Naive thymus-derived CD8-positive, alpha-beta T cell (primary cell): Measurements from ENCODE around the gene HEXIM1. TPM values are rescaled to one million over a fixed set of nuclear protein-coding genes. Genes with fewer than 3 reads are reported as not detected.

Source experiments
- ATAC-seq, 2 donors: fragments of 150-1000 bp; cut with Tn5 transposase in 1 of 2; sonication (Bioruptor Pico), chemical (Tn5 transposase) in 1 of 2; 1 replicate in 1 of 2; 2 replicates in 1 of 2; pipeline ENCODE4 v1.10.0; 2021; ENCODE audit warnings: mild to moderate bottlenecking in 2 of 2, moderate library complexity in 2 of 2
- POLR2A ChIA-PET: fragments of 350-600 bp; sonication (Branson Sonifier 250); formaldehyde crosslinking; loops from one replicate; lab custom pipeline; 2021; ENCODE audit warnings: antibody characterized with exemption; lab: Charles Lee
- DNase-seq, 10 donors: peaks; one replicate each; pipeline versions ENCODE4 v3.0.0 to v3.0.0-alpha.2; 2020 to 2022
- H3K27ac Mint-ChIP-seq, 10 donors: one replicate each; pipeline ENCODE4 v1.8.0; 2020 to 2022; ENCODE audit warnings: mild to moderate bottlenecking in 10 of 10, mixed read lengths in 10 of 10, moderate library complexity in 4 of 10, inconsistent platforms in 1 of 10
- H3K27me3 Mint-ChIP-seq, 5 donors: one replicate each; pipeline ENCODE4 v1.8.0; 2021 to 2022; ENCODE audit warnings: mixed read lengths in 5 of 5
- H3K36me3 Mint-ChIP-seq, 3 donors: one replicate each; pipeline ENCODE4 v1.8.0; 2020 to 2022; ENCODE audit warnings: mixed read lengths in 3 of 3, mild to moderate bottlenecking in 2 of 3, inconsistent platforms in 1 of 3
- H3K4me1 Mint-ChIP-seq, 4 donors: one replicate each; pipeline ENCODE4 v1.8.0; 2021 to 2022; ENCODE audit warnings: mixed read lengths in 4 of 4
- H3K4me3 Mint-ChIP-seq, 10 donors: one replicate each; pipeline ENCODE4 v1.8.0; 2020 to 2022; ENCODE audit warnings: mild to moderate bottlenecking in 10 of 10, mixed read lengths in 10 of 10, moderate library complexity in 6 of 10, inconsistent platforms in 1 of 10
- H3K9me3 Mint-ChIP-seq, 9 donors: one replicate each; pipeline ENCODE4 v1.8.0; 2020 to 2022; ENCODE audit warnings: mixed read lengths in 9 of 9, mild to moderate bottlenecking in 3 of 9, inconsistent platforms in 1 of 9, moderate library complexity in 1 of 9
- polyA plus RNA-seq, 3 donors: library from polyadenylated mRNA; unstranded; fragments of 300-500 nt; fragmentation: Illumina TruSeq; gene quantifications; one replicate each; pipeline ENCODE4 v1.2.3, GENCODE V29; 2021
- total RNA-seq, 8 experiments: library from RNA in 2 of 8; stranded (reverse) in 2 of 8; gene quantifications; one replicate each; pipeline ENCODE4 v1.2.3 and lab custom pipeline; 2021 to 2026

HEXIM1 gene
- total and polyA plus RNA-seq, 5 experiments from 2014 or later: 4.9 to 35.1 (median 6.8) TPM

DNA sequence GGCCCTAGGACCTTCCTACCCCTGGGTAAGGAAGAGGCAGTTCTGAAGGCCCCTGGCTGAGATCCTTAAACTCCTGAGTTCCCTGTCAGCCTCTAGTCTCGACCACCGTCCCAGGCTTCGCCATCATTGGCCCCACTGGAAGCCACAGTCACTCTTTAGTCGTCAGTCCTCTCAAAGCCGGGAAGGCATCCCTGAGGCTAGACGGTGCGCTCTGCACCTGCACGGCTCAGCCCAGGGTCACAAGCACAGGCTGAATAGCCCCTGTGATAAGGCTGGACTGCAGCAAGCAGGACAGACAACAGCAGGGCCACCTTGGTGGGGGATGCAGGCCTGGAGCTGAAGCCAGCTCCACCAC, 3.3 kb upstream of the HEXIM1 start:
- Mint-ChIP-seq H3K9me3 (no peaks in the 10 kb centered on the region), H3K27ac (peak overlapping the region in 7 of 10 donors; percentile 14 to 99 (median 52)), H3K27me3 (peaks cover 0 to 3% (median 0%) of the 10 kb centered on the region in 5 donors), H3K4me1 (peaks cover 30 to 73% (median 55%) of the 10 kb centered on the region in 4 donors), H3K4me3 (peak overlapping the region; percentile 33 to 93 (median 67)), H3K36me3 (peaks cover 0 to 3% (median 0%) of the 10 kb centered on the region in 3 donors)
- DNase-seq: peak in 2 of 10 donors; percentile 15 to 19
- POLR2A ChIA-PET: interaction anchor here (1.0 to 11.0 kb wide), 7 partner anchors 10 to 246 kb away, joined by 3 to 195 read pairs (median 5); partner anchors contain the start of genes ACBD4, EFTUD2, HEXIM2 and PLCD3
- ATAC-seq: no peak

DNA sequence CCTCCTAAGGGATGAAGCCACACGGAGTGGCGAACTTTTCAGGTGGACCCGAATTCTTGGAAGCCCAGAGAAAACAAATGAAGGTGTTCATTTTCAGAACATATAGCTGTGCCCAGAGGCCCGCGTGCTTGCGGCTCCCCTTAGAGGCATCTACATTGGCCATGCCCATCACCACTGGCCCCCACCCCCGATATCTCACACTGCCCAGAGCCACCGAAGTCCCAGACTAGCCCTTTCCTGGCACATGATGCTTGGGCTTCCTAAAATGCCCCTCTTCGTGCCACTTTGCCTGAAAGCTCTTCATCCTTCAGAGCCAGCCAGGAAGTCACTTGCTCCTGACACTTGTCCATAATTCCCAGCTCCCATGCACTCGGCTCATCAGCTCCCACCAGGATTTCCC, 2.1 kb upstream of the HEXIM1 start:
- Mint-ChIP-seq H3K27ac (peak overlapping the region; percentile 44 to 100 (median 99)), H3K36me3 (peaks cover 0 to 2% (median 0%) of the 10 kb centered on the region in 3 donors), H3K9me3 (no peaks in the 10 kb centered on the region), H3K27me3 (peaks cover 0 to 3% (median 0%) of the 10 kb centered on the region in 5 donors), H3K4me3 (peak overlapping the region; percentile 55 to 99 (median 96)), H3K4me1 (peaks cover 34 to 77% (median 58%) of the 10 kb centered on the region in 4 donors)
- POLR2A ChIA-PET: interaction anchor here (0.7 to 11.0 kb wide), 7 partner anchors 11 to 1785 kb away, joined by 3 to 195 read pairs (median 9); partner anchors contain the start of genes ACBD4, HEXIM2 and PLCD3
- no peak for DNase-seq
- no peak for ATAC-seq

DNA sequence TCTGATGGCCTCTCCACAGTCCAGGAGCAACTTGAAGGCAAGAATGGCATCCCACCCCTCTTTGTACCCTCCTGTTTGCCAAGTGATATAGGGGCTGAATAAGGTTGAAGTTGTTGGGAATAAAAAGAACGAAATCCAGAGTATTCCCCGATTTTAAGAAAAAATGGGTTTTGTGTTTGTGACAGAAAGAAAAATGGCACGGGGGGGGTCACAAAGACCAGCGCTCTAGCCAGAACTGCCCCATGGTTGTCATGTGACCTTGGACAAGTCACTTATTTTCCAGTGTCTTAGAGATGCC, 1.7 kb upstream of the HEXIM1 start:
- Mint-ChIP-seq H3K4me3 (peak overlapping the region; percentile 93 to 99 (median 96)), H3K36me3 (peaks cover 0 to 2% (median 0%) of the 10 kb centered on the region in 3 donors), H3K4me1 (peaks cover 35 to 78% (median 58%) of the 10 kb centered on the region in 4 donors), H3K27me3 (peaks cover 0 to 3% (median 0%) of the 10 kb centered on the region in 5 donors), H3K27ac (peak overlapping the region; percentile 97 to 100 (median 100)), H3K9me3 (no peaks in the 10 kb centered on the region)
- no peak for ATAC-seq
- DNase-seq: no peak
- POLR2A ChIA-PET: interaction anchor here (1.0 to 11.0 kb wide), 5 partner anchors 12 to 79 kb away, joined by 3 to 195 read pairs (median 36); partner anchors contain the start of genes ACBD4, HEXIM2 and PLCD3

DNA sequence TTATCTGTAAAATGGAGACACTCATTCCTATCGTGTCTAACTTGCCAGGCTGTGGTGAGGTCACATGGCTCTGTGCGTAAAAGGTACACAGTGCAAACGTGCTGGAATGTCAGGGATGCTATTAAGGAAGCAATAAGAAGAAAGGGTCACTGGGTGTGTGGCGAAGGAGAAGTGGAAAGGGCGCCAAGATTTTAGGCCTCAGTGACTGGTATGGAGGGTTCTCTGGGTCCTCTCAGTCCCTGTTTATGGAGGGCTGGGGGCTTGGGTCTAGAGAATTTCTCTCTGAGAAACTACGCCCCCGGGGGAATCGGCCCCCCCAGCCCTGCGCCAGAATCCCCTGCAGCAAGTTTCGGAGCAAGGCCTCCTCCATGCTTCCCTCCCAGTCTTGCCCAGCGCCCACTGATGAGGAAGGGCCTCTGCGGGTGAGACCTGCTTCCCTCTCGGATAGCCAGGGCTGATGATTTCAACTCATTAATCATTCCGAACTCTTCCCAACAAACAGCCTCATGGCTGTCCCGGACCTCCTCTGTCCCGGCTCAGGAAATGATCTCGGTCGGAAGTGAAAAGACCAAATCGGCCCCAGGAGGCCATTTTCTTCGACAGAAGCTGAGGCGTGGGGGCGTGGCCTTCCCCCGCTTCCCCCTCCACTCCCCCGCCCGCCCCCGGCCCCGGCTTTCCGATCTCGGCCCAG, 1.2 kb upstream of the HEXIM1 start:
- peak in 1 of 2 donors; percentile 3 for ATAC-seq
- Mint-ChIP-seq H3K4me1 (peaks cover 37 to 82% (median 60%) of the 10 kb centered on the region in 4 donors), H3K4me3 (peak overlapping the region; percentile 93 to 99 (median 96)), H3K27ac (peak overlapping the region; percentile 97 to 100 (median 100)), H3K9me3 (no peaks in the 10 kb centered on the region), H3K36me3 (peaks cover 0 to 2% (median 0%) of the 10 kb centered on the region in 3 donors), H3K27me3 (peaks cover 0 to 3% (median 0%) of the 10 kb centered on the region in 5 donors)
- DNase-seq: peak in 4 of 10 donors; percentile 48 to 67 (median 64)
- POLR2A ChIA-PET: interaction anchor here (0.7 to 11.0 kb wide), 12 partner anchors 7 to 86 kb away, joined by 3 to 676 read pairs (median 34); partner anchors contain the start of genes ACBD4, FMNL1, HEXIM2 and NMT1

DNA sequence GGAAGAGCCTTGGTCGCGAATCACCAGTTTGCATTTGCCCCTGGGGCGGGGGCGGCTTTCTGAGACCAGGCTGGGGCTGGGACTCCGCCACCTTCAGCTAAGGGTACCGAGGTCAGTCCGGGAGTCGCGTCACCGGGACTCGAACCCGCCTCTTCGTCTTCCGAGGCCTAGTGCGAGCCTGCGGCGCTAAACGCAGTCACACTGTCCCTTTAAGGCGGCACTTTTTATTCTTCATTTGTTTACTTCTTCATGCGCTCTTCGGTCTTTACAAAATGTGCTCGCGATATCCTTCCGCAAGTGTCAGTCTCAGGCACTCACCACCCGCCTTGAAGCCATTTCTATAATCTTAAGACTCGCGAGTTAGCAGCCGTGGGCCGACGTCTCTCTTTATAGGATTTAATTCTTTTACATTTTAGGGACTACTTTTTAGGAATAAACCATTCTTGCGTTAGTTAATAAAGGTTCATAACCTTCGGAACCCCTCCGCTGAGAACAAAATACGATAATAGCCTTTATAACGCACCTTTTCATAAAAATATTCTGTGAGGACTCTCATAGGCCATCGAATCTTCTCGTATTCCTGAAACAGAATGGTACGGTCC, 593 bp upstream of the HEXIM1 start:
- peak in 9 of 10 donors; percentile 64 to 88 (median 78) for DNase-seq
- peaks cover 37 to 82% (median 59%) of the 10 kb centered on the region in 4 donors for H3K4me1 Mint-ChIP-seq
- peak overlapping the region; percentile 93 to 99 (median 96) for H3K4me3 Mint-ChIP-seq
- ATAC-seq: peak; percentile 20 to 39
- peaks cover 0 to 2% (median 0%) of the 10 kb centered on the region in 3 donors for H3K36me3 Mint-ChIP-seq
- H3K27ac Mint-ChIP-seq: peak overlapping the region; percentile 97 to 100 (median 100)
- peaks cover 0 to 3% (median 0%) of the 10 kb centered on the region in 5 donors for H3K27me3 Mint-ChIP-seq
- POLR2A ChIA-PET: interaction anchor here (0.6 to 11.0 kb wide), 35 partner anchors 7 to 1936 kb away, joined by 3 to 676 read pairs (median 5); partner anchors contain the start of genes ACBD4, EFTUD2, FMNL1 and HEXIM2
- no peaks in the 10 kb centered on the region for H3K9me3 Mint-ChIP-seq

DNA sequence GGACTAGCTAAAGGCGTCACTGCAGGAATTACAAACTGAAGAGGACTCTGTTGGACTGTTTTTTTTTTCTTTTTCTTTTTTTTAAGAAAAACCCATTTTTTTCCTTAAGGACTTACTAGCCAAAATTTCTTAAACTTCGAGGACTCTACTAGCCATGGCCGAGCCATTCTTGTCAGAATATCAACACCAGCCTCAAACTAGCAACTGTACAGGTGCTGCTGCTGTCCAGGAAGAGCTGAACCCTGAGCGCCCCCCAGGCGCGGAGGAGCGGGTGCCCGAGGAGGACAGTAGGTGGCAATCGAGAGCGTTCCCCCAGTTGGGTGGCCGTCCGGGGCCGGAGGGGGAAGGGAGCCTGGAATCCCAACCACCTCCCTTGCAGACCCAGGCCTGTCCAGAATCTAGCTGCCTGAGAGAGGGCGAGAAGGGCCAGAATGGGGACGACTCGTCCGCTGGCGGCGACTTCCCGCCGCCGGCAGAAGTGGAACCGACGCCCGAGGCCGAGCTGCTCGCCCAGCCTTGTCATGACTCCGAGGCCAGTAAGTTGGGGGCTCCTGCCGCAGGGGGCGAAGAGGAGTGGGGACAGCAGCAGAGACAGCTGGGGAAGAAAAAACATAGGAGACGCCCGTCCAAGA, 878 bp downstream of the HEXIM1 start:
- Mint-ChIP-seq H3K4me3 (peak overlapping the region; percentile 93 to 99 (median 96)), H3K4me1 (peaks cover 34 to 67% (median 49%) of the 10 kb centered on the region in 4 donors), H3K9me3 (no peaks in the 10 kb centered on the region), H3K36me3 (peaks cover 0 to 2% (median 0%) of the 10 kb centered on the region in 3 donors), H3K27me3 (peaks cover 0 to 3% (median 0%) of the 10 kb centered on the region in 5 donors), H3K27ac (peak overlapping the region; percentile 97 to 100 (median 100))
- peak; percentile 59 to 85 (median 73) for DNase-seq
- ATAC-seq: peak; percentile 29 to 32
- POLR2A ChIA-PET: interaction anchor here (0.5 to 11.0 kb wide), 28 partner anchors 9 to 933 kb away, joined by 3 to 676 read pairs (median 9); partner anchors contain the start of genes ACBD4, EFTUD2, FMNL1 and HEXIM2

DNA sequence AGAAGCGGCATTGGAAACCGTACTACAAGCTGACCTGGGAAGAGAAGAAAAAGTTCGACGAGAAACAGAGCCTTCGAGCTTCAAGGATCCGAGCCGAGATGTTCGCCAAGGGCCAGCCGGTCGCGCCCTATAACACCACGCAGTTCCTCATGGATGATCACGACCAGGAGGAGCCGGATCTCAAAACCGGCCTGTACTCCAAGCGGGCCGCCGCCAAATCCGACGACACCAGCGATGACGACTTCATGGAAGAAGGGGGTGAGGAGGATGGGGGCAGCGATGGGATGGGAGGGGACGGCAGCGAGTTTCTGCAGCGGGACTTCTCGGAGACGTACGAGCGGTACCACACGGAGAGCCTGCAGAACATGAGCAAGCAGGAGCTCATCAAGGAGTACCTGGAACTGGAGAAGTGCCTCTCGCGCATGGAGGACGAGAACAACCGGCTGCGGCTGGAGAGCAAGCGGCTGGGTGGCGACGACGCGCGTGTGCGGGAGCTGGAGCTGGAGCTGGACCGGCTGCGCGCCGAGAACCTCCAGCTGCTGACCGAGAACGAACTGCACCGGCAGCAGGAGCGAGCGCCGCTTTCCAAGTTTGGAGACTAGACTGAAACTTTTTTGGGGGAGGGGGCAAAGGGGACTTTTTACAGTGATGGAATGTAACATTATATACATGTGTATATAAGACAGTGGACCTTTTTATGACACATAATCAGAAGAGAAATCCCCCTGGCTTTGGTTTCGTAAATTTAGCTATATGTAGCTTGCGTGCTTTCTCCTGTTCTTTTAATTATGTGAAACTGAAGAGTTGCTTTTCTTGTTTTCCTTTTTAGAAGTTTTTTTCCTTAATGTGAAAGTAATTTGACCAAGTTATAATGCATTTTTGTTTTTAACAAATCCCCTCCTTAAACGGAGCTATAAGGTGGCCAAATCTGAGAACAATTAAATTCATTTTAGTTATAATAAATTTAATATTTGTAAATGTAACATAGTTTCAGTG, 1.7 kb downstream of the HEXIM1 start:
- POLR2A ChIA-PET: interaction anchor here (0.6 to 11.0 kb wide), 19 partner anchors 10 to 245 kb away, joined by 3 to 676 read pairs (median 18); partner anchors contain the start of genes ACBD4, FMNL1, HEXIM2 and MAP3K14
- DNase-seq: peak in 4 of 10 donors; percentile 31 to 44 (median 41)
- H3K9me3 Mint-ChIP-seq: no peaks in the 10 kb centered on the region
- H3K36me3 Mint-ChIP-seq: peaks cover 0 to 2% (median 0%) of the 10 kb centered on the region in 3 donors
- peaks cover 34 to 64% (median 50%) of the 10 kb centered on the region in 4 donors for H3K4me1 Mint-ChIP-seq
- peak overlapping the region; percentile 93 to 99 (median 96) for H3K4me3 Mint-ChIP-seq
- no peak for ATAC-seq
- H3K27ac Mint-ChIP-seq: peak overlapping the region; percentile 95 to 100 (median 100)
- peaks cover 0 to 3% (median 0%) of the 10 kb centered on the region in 5 donors for H3K27me3 Mint-ChIP-seq

DNA sequence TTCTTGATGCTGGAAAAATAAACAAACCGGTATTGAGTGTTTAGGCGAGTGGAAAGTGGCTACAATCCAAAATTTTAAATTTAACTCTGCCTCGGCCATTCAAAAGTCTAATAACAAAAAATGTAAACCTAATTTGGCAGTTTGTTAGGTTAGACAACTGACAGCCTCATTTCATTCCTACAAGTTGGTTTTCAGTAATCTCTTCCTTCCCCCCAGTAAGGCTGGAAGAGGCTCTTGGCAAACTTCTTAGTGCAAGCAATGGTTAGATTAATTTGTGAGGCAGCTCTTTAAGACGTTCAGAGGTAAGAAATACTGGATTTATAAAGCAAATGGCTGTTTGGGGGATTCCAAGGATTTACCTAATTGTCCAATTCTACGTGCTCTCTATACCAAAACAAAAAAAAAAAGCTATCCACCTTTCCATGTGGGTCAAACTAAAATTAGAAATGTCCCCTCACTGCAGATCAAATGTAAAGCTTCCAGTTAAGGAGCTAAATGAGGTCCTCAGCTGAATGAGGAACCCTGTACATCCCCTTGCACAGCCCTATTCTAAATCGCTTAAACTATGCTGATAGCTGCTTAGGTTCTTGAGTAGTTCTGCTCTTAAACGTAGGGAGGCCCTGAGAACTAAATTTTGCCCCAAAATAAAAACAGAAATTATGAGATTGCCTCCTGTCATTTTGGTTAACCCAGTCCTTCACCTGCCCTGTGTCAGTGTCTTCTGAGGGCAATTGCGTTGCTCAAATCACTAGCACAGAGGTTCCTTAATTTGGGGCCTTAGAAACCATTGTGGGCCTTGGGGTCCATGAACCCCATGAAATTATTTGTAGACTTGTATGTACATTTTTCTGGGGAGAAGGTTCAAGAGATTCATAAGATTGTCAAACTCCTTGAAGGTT, 2.9 kb downstream of the HEXIM1 start:
- POLR2A ChIA-PET: interaction anchor here (0.6 to 11.0 kb wide), 12 partner anchors 9 to 1030 kb away, joined by 3 to 676 read pairs (median 32); partner anchors contain the start of genes ACBD4, FMNL1, HEXIM2 and NMT1
- peak overlapping the region; percentile 55 to 95 (median 85) for H3K27ac Mint-ChIP-seq
- H3K36me3 Mint-ChIP-seq: peaks cover 0 to 2% (median 0%) of the 10 kb centered on the region in 3 donors
- DNase-seq (no peak), ATAC-seq (no peak)
- peaks cover 0 to 3% (median 0%) of the 10 kb centered on the region in 5 donors for H3K27me3 Mint-ChIP-seq
- H3K4me3 Mint-ChIP-seq: peak overlapping the region; percentile 31 to 98 (median 74)
- H3K4me1 Mint-ChIP-seq: peaks cover 34 to 59% (median 50%) of the 10 kb centered on the region in 4 donors
- no peaks in the 10 kb centered on the region for H3K9me3 Mint-ChIP-seq

DNA sequence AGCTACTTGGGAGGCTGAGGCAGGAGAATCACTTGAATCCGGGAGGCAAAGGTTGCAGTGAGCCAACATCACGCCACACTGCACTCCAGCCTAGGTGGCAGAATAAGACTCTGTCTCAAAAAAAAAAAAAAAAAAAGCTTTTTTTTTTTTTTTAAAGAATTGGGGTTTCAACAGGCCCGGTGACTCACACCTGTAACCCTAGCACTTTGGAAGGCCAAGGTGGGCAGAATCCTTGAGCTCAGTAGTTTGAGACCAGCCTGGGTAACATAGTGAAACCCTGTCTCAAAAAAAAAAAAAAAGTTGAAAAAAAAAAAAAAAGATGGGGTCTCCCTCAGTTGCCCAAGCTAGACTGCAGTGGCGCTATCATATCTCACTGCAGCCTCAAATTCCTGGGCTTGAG, 6.8 kb downstream of the HEXIM1 start:
- no peak overlapping the region for H3K4me3 Mint-ChIP-seq
- no peaks in the 10 kb centered on the region for H3K27me3 Mint-ChIP-seq
- DNase-seq (no peak), ATAC-seq (peak in 1 of 2 donors; percentile 21)
- peak overlapping the region in 4 of 10 donors; percentile 31 to 60 (median 54) for H3K27ac Mint-ChIP-seq
- peaks cover 19 to 63% (median 49%) of the 10 kb centered on the region in 4 donors for H3K4me1 Mint-ChIP-seq
- POLR2A ChIA-PET: interaction anchor here (0.6 to 2.4 kb wide), 8 partner anchors 11 to 1952 kb away, joined by 3 to 18 read pairs (median 6); partner anchors contain the start of gene ACBD4
- H3K36me3 Mint-ChIP-seq: peaks cover 0 to 13% (median 3%) of the 10 kb centered on the region in 3 donors
- no peaks in the 10 kb centered on the region for H3K9me3 Mint-ChIP-seq

DNA sequence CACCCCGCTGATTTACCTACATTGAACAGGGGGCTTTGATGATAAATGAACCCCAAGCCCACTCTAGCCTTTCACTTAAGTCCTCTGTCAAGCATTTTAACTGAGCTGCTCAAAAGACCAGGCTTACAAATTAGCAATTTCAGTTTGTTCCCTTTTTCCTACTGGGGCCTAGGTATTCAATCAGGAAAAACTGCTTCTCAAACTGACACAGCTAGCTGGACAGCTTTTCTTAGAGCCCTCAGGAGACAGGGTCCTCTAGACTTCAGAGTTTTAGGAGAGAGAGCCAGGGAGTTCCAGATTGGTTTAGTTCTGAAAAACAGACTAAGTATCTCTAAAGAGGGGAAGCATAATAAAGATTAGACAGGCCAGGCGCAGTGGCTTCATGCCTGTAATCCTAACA, 7.2 kb downstream of the HEXIM1 start:
- H3K27ac Mint-ChIP-seq: peak overlapping the region in 8 of 10 donors; percentile 52 to 90 (median 71)
- POLR2A ChIA-PET: interaction anchor here (0.6 to 2.4 kb wide), 7 partner anchors 12 to 1767 kb away, joined by 3 to 18 read pairs (median 6); partner anchors contain the start of gene ACBD4
- no peak overlapping the region for H3K4me3 Mint-ChIP-seq
- no peaks in the 10 kb centered on the region for H3K27me3 Mint-ChIP-seq
- peaks cover 18 to 64% (median 50%) of the 10 kb centered on the region in 4 donors for H3K4me1 Mint-ChIP-seq
- no peak for DNase-seq
- H3K36me3 Mint-ChIP-seq: peaks cover 0 to 13% (median 3%) of the 10 kb centered on the region in 3 donors
- H3K9me3 Mint-ChIP-seq: no peaks in the 10 kb centered on the region
- ATAC-seq: no peak
